GM21360 (cell line): Measurements from ENCODE around the gene SCN4A.

Experiments
- ATAC-seq: cut with Tn5 transposase; IDR thresholded peaks from one replicate; pipeline ENCODE4 v1.9.1; 2021; ENCODE audit warnings: mild to moderate bottlenecking, moderate library complexity; ENCODE audit not compliant: unreplicated experiment

The SCN4A gene

DNA sequence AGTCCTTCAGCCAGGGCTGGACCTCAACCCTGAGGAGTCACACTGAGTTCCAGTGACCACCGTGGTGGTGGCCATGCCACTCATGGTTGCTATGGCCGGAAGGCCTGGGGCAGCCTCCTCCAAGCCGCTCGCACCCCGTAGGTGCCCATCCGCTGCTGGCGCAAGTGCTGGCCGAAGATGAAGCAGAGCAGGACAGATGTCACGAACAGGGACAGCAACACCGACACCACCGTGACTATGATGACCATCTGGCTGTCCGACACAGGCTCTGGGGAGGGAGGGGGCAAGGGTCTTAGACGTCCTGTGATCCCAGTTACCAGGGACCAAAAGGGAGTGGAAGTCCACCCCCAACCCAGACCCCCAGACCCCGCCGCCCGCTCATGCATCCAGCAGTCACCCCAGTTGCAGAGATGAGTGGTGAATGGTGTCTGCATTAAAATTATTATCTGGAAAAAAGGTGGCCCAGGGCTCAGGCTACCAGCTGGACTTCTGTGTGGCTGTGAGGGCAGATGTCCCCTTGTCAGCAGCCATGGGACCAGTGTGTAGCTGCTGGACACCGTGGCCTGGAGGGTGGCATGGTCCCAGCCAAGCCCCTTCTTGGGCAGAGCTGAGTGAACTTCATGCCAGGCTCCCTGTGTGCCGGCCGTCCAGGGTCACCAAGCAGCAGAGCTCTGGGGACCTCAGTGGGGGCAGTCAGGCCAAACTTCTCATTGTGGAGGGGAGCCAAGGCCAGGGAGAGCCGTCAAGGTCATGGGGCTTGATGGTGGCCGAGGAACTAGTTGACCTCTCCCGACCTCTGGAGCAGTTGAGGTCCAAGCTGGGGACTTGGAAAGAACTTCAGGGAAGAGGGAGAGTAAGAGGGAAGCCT, 30.2 kb upstream of the SCN4A start:
- ATAC-seq = no peak

GRCh38 chr17:64001763-64002529, 29.2 kb upstream of the SCN4A start:
- ATAC-seq = no peak

DNA sequence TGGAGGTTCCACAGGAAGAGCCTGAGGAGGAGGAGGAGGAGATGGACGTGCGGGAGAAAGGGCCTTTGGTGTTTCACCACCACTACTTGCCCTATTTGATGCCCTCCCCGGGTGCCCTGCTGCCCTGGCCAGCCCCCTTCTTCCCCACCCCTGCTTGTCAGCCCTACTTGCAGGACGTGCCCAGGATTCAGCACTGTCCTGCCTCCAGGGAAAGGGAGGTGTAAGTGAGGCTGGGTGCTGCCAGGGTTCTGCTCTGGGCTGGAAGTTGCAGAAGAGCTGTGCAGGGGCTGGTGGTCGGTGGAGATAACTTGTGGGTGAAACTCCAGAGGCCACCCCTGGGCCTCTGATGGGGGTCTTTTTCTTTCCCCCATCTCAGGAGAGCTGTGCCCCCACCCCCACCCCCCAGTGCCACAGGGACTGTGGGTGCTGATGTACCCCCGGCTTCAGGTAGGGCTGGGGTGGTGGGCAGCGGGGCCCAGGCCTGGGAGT, 28.4 kb upstream of the SCN4A start:
- ATAC-seq = no peak

DNA sequence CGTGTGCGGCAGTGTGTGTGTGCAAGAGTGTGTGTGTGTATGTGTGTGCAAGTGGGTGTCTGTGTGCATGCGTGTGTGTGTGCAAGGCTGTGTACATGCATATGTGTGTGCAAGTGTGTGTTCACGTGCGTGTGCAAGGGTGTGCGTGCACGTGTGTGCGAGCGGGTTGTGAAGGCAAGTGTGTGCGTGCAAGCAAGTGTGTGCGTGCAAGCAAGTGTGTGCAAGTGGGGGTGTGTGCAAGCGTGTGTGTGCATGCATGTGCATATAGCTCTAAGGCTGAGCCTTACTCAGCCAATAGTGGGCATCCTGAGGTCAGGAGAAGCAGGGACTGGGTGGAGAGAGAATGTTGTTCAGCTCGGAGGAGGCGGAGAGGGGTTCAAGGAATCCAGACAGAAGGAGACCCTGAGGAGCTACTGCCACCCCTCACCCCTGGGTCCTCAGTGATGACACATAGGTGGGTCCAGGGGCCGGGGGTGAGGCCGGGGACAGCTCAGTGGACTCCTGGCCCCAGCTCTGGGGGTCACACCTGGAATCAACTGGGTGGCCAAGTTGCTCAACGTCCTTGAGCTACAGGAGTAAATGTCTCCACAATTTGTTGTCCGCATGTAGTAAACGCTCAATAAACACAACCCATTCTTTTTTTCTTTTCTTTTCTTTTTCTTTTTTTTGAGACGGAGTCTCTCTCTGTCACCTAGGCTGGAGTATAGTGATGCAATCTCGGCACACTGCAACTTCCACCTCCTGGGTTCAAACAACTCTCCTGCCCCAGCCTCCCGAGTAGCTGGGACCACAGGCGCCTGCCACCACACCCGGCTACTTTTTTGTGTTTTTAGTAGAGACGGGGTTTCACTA, 27.2 kb upstream of the SCN4A start:
- ATAC-seq = no peak

DNA sequence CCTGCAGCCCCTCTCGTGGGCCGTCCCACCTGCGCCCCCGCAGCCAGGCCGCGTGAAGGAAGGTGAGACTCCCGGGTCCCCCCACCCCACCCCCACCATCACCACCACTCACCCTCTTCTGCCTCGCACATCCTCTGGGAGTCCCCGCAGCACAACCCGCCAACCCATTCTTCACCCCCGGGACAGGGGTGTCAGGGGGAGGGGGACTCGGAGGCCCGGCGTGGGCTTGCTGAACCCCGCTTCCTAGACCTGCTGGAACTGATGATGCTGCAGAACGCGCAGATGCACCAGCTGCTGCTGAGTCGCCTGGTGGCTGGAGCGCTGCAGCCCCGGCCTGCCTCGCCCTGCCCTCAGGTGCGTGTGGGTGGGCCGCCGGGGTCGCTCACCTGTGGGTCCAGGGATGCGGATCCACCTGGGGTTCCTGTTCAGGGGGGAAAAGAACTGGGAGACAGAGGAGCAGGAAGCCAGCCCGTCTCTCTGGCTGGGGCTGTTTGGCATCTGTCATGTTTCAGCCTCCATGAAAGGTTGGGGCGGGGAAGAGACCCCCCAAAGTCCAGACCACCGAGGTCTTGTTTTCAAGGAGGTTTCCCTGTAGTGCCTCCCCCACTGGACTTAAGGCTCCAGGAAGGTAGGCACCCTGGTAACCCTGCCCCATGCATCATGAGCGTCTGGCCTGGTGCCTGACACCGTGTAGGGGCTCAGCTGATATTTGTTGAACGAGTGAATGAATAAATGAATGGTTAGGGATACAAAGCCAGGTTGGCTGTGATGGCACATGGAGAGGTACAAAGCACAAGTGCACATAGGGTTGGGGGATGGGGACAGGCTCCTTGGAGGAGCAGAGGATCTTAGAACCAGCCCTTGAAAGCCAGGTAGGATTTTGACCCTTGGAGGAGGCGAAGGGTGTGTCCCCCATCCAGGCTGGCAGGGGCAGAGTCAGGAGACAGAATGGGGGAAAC, 26.3 kb upstream of the SCN4A start:
- no peak for ATAC-seq

GRCh38 chr17:63998050-63998720, 25.5 kb upstream of the SCN4A start, which contains the start of gene PRR29:
PRR29 (plus strand) TSS chr17:63998351; CDS start chr17:63998365, 14 bp downstream.
- no peak for ATAC-seq

DNA sequence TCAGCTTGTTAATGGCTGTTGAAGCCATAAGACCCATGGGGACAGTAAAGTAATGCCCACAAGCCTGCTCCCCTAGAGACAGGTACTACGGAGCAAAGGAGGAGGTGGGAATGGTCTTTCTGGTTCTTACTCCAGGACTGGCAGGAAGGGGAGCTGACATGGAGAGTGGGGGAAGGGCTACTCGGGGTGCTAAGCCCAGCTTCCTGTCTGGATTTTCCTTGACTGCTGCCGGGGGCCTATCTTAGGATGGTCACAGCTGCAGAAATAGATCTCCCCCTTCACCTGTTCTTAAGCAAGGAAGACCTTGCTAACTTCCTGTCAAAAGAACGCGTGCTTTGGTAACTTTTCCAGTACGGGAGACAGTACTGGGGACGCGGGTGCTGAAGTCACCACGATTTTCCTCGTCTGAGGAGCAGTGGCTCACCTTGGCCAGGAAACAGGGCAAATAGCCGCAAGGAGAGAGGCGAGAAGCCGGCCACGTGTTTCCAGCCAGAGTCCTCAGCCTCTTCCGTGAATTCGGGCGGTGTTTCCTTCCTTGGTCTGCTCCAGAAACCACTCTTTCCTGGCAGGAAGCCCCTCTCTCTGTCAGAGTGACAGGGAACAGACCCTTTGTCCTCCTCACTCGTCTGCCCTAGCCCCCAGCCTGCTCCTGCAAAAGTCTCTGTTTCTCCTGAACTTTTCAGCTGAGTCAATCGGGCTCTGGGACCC, 24.8 kb upstream of the SCN4A start:
- ATAC-seq = no peak

- no peak for ATAC-seq
Observed at GRCh38 chr17:63996430-63997182, 23.9 kb upstream of the SCN4A start.

GRCh38 chr17:63995626-63996025, 22.9 kb upstream of the SCN4A start:
- no peak for ATAC-seq

DNA sequence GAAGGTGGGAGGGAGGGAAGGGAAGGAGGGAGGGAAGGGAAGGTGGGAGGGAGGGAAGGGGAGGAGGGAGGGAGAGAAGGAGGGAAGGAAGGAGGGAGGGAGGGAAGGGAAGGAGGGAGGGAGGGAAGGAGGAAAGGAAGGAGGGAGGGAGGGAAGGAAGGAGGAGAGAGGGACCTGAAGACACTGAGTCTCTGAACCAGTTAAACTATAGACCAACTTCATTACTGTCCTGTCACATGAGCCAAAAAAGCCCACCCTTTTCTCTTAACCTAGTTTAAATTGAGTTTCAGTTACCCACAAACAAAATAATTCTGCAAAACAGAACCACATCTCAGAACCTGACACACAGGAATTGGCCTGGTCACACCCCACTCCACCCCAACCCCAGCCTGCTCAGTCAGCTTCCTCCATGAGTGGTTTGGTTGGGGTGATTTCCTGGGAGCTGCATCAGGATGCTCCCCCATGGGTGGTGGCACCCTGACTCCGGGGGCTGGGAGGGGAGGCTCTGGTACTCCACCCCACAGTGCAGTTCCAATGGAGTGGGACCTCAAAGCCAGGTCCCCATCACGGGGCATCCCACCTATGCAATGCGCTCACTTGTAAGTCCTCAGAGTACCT, 20.8 kb upstream of the SCN4A start:
- no peak for ATAC-seq

- no peak for ATAC-seq
Observed at GRCh38 chr17:63991611-63992010, 18.9 kb upstream of the SCN4A start.

- ATAC-seq = no peak
Observed at GRCh38 chr17:63989622-63990345, 17.1 kb upstream of the SCN4A start.

GRCh38 chr17:63988741-63989621, 16.3 kb upstream of the SCN4A start:
- no peak for ATAC-seq

DNA sequence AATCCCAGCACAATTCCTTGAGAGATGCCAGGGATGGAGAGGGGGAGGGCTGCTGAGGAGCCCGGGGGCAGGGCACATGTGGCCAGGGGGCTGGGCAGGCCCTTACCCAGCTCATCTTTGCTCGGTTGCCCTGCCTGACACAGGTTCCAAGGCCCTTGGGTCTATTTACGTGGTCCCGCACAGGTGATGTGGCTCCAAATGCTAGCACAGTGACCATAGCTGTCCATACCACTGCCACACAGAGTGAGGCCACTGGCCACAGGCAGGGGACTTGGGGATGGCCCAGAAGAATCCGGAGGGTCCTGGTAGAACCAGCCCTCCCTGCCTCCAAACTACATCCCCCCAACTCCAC, 15.4 kb upstream of the SCN4A start:
- no peak for ATAC-seq

GRCh38 chr17:63987221-63988126, 14.8 kb upstream of the SCN4A start:
- ATAC-seq = no peak
